KOPT-K1 (cell line): ENCODE results near the gene ANKRD34B.
"Not testable (repeated sequence)": the region's sequence is repeated elsewhere in the genome, so short reads cannot be mapped to it uniquely, and the experiment has no call there.

Experiments
- H3K27ac ChIP-seq: fragments of 200-600 bp; sonication (generic); 2 replicates; pipeline ENCODE4 v1.5.1; 2016; ENCODE audit warnings: antibody characterized with exemption, mild to moderate bottlenecking, low read depth, low read length; ENCODE audit not compliant: poor library complexity, severe bottlenecking
- H3K36me3 ChIP-seq: fragments of 200-600 bp; sonication (generic); 2 replicates; pipeline ENCODE4 v1.5.1; 2017; ENCODE audit warnings: antibody characterized with exemption, mild to moderate bottlenecking, low read length, moderate library complexity; ENCODE audit not compliant: insufficient read depth
- H3K9me3 ChIP-seq: fragments of 200-600 bp; sonication (generic); 2 replicates; pipeline ENCODE4 v1.5.1; 2017; ENCODE audit warnings: antibody characterized with exemption, low read length, mild to moderate bottlenecking; ENCODE audit not compliant: insufficient read depth, poor library complexity, severe bottlenecking

ANKRD34B gene

DNA sequence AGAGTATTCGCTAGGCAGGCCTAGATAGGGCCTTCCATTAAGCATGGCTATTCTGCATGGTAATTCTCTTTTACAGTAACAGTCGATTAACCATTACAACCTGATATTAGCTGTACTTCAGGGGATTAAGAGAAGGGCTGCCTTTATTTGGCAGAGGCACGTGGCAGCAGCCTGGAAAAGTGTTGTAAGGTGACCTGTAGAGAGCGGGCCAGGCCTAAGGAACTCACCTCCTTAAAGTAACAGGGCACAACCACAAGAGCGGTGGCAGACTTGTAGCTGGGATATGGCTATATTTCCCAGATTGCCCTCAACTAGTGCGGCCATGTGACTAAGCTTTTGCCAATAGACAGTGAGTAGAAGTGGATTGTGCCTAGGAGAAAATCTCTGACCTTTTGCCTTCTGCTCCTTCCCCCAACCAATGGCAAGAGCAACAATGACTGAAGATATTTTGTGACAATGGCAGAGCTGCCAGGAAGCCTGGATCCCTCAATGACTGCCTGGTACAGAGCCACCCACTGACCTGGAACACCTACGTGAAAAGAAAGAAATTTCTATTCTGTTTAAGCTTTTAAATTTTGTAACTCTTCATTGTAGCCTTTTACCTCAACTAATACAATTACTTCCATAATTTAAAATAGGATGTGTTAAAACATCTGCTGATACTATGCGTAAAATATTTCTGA, 18.9 kb upstream of the ANKRD34B start:
- Histone ChIP-seq H3K9me3 (no peaks in the 10 kb centered on the region), H3K27ac (no peak overlapping the region), H3K36me3 (no peaks in the 10 kb centered on the region)

GRCh38 chr5:80584770-80585169, 14.7 kb upstream of the ANKRD34B start:
- Histone ChIP-seq H3K36me3 (no peaks in the 10 kb centered on the region), H3K9me3 (no peaks in the 10 kb centered on the region), H3K27ac (no peak overlapping the region)

DNA sequence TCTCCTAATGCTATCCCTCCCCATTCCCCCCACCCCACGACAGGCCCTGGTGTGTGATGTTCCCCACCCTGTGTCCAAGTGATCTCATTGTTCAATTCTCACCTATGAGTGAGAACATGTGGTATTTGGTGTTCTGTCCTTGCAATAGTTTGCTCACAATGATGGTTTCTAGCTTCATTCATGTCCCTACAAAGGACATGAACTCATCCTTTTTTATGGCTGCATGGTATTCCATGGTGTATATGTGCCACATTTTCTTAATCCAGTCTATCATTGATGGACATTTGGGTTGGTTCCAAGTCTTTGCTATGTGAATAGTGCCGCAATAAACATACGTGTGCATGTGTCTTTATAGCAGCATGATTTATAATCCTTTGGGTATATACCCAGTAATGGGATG, 10.2 kb upstream of the ANKRD34B start:
- H3K27ac ChIP-seq, H3K36me3 ChIP-seq, H3K9me3 ChIP-seq: not testable (repeated sequence)

DNA sequence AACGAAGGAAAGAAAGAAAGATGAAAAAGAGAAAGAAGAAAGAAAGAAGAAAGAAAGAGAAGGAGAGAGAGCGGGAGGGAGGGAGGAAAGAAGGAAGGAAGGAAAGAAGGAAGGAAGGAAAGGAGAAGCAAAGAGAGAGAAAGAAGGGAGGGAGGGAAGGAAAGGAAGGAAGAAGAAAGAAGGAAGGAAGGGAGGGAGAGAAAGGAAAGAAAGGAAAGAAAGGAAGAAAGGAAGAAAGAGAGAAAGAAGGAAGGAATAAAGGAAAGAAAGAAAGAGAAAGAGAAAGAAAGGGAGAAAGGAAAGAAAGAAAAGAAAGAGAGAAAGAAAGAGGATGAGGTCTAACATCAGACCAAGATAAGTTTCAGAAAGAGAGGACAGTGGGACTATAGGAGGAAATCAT, 9.0 kb upstream of the ANKRD34B start:
- Histone ChIP-seq H3K36me3 (no peaks in the 10 kb centered on the region), H3K9me3 (no peaks in the 10 kb centered on the region), H3K27ac (no peak overlapping the region)

DNA sequence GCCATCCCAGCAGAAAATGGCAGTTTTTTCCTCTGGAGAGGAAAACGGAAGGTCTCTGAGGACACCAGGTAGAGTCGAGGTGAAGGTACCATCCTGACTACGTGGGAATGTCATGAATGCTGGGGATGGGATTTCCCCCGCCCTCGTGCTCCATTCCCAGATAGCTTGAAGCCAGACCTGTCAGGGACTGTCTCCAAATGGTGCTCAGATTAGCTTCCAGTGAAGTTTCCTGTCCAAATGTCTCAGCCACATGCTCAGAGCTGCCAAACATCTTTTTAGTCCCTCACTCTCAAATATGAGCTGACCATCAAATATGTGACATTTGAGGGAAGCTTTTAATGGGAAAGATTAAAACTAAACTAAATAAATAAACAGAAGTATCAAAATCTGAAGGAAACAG, 7.6 kb upstream of the ANKRD34B start:
- Histone ChIP-seq H3K36me3 (no peaks in the 10 kb centered on the region), H3K9me3 (no peaks in the 10 kb centered on the region), H3K27ac (no peak overlapping the region)

DNA sequence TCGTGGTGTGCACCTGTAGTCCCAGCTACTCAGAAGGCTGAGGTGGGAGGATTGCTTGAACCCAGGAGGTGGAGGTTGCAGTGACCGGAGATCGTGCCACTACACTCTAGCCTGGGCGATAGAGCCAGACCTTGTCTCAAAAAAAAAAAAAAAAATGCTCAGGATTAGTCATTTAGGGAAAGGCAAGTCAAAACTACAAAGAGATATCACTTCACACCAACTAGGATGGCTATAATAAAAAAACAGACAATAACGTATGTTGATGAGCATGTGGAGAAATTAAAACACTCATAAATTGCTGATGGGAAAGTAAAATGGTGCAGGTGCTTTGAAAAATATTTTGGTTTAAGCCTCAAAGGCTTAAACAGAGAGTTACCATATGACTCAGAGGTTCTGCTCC, 6.3 kb upstream of the ANKRD34B start:
- H3K9me3 ChIP-seq: no peaks in the 10 kb centered on the region
- no peaks in the 10 kb centered on the region for H3K36me3 ChIP-seq
- H3K27ac ChIP-seq: no peak overlapping the region

DNA sequence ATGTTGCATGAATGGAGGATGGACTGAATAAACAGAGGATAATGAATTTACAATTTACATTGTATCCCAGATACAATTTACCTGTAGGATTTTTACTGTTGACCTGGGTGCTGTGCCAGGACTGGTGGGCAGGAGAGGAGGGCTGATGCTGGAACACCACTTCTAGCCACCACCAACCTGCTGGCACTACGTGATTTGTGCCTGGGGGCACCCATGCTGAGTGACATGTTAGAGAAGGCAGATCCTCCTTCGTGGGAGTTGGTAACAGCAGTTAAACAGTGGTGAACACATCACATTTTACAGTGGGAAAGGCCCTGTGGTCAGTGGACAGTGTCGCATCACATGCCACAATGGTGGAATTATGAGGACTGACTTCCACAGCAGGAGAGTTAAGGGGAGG, 3.0 kb upstream of the ANKRD34B start:
- Histone ChIP-seq H3K36me3 (no peaks in the 10 kb centered on the region), H3K9me3 (no peaks in the 10 kb centered on the region), H3K27ac (no peak overlapping the region)

- no peak overlapping the region for H3K27ac ChIP-seq
- H3K36me3 ChIP-seq: no peaks in the 10 kb centered on the region
- no peaks in the 10 kb centered on the region for H3K9me3 ChIP-seq
Measured at GRCh38 chr5:80569086-80569960, 757 bp downstream of the ANKRD34B start.

DNA sequence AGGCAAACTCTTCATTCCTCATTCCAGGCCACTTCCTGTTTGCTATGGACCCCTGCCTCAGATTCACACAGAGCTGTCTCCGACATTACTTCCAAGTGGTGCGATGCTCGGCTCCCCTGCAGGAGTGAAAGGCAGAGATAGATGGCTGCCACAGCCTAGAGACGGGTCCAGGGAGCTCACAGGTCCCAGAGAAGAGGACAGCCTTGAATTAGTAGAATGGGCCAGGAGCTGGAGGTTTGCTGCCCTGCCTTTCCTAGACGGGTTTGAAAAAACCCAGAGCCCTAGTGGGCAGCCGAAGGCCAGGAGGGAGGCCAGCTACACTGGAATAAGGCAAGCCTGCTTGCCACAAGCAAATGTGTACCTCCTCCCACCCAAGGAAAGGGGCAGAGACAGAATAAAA, 1.8 kb downstream of the ANKRD34B start:
- Histone ChIP-seq H3K27ac (no peak overlapping the region), H3K36me3 (no peaks in the 10 kb centered on the region), H3K9me3 (no peaks in the 10 kb centered on the region)

DNA sequence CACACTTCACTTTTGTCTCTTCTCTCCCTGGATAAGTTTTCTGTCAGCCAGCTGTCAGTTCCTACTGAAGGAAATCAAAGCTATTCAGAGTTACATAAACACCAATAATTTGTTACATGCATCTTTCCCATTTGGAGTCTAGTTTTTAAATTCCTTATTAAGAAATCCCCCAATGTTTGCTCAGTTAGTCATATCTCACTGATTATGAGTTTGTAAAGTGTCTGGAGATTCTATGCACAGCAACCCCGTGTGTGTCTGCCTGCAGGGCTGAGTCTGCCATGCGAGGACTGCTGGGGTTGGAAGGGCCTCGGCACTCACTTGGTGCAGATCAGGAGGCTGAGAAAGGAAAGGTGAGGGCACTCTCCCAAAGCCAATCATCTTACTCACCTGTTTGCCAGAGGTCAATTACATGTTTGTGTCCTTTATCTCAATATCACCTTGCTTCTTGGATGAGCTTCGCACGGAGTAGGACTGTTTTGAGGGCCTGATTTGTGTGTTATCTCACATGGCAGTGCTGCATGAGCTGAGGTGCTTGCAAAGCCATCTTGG, 3.3 kb downstream of the ANKRD34B start:
- Histone ChIP-seq H3K9me3 (no peaks in the 10 kb centered on the region), H3K36me3 (no peaks in the 10 kb centered on the region), H3K27ac (no peak overlapping the region)

DNA sequence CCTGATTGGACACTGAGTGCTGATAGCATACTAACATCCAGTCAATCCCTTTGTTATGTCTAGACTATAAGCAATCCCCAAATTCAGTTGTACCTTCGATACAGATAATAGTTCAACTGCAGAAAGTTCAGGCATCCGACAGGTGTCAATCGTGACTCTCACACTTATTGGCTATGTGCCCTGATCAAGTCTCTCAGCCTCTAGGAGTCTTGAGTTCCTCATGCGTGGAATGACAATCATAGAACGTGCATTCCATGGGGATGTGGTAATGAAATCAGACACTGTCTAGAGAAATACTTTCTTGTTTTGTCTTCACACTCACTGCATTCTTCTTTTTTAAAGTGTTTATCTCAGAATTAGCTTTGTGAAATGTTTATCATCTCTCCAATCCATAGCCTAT, 4.8 kb downstream of the ANKRD34B start:
- H3K36me3 ChIP-seq: no peaks in the 10 kb centered on the region

GRCh38 chr5:80559244-80559643, 10.8 kb downstream of the ANKRD34B start:
- Histone ChIP-seq H3K27ac (no peak overlapping the region), H3K9me3 (no peaks in the 10 kb centered on the region), H3K36me3 (no peaks in the 10 kb centered on the region)

More for the DNA sequence above, 4.8 kb downstream of the ANKRD34B start:
- Histone ChIP-seq H3K27ac (no peak overlapping the region), H3K9me3 (no peaks in the 10 kb centered on the region)

GRCh38 chr5:80555099-80555498, 15.0 kb downstream of the ANKRD34B start:
- Histone ChIP-seq H3K36me3 (no peaks in the 10 kb centered on the region), H3K27ac (no peak overlapping the region), H3K9me3 (no peaks in the 10 kb centered on the region)

DNA sequence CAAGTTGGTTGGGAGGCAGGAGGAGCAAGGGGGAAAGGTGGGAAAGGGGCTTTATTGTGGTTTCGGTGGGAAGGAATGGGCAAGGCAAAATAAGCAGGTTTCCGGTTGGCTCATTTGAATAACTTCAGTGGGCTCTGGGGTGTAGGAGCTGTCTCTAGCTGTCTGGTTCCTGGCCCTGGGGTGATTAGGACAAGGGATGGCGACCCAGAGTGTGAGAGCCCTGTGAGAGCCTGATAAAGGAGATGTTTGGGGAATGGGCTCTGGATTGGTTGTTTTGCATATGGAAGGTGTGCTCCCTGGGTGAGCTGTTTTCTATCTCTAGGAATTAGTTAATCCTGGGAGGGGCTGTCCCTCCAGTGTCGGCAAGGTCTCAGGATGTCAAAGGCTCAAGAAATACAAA, 15.4 kb downstream of the ANKRD34B start:
- no peaks in the 10 kb centered on the region for H3K36me3 ChIP-seq
- H3K9me3 ChIP-seq: no peaks in the 10 kb centered on the region
- H3K27ac ChIP-seq: no peak overlapping the region

GRCh38 chr5:80541392-80541791, 28.7 kb downstream of the ANKRD34B start:
- no peak overlapping the region for H3K27ac ChIP-seq
- H3K36me3 ChIP-seq: no peaks in the 10 kb centered on the region
- H3K9me3 ChIP-seq: peaks cover 4% of the 10 kb centered on the region
